IMR-90 (cell line): Measurements from ENCODE around the gene OR2W3. TPM values are rescaled to one million over a fixed set of nuclear protein-coding genes. Genes with fewer than 3 reads are reported as not detected.

Experiments used
- ATAC-seq: fragments of 200-7000 bp; cut with Tn5 transposase; 2 replicates; pipeline ENCODE4 v1.9.1; 2020; ENCODE audit warnings: low read depth, mild to moderate bottlenecking, moderate library complexity
- BruUV-seq: library from RNA; stranded (reverse); fragments of 400-500 nt; replicated peaks from 2 replicates; lab custom pipeline; 2021; lab: Mats Ljungman, UMichigan
- CTCF ChIA-PET: fragments of 300-600 bp; formaldehyde crosslinking; extraction: SDS; loops from one replicate; lab custom pipeline; 2021; ENCODE audit warnings: antibody characterized with exemption; lab: Yijun Ruan, JAX
- POLR2A ChIA-PET: fragments of 300-600 bp; sonication (Branson Sonifier 250); formaldehyde crosslinking; loops from one replicate; lab custom pipeline; 2022; ENCODE audit warnings: antibody characterized with exemption; ENCODE audit not compliant: unreplicated experiment; lab: Charles Lee
- DNase-seq: peaks from one replicate; pipeline ENCODE4 v3.0.0; 2013
- H2AFZ ChIP-seq: replicated peaks from 2 replicates; pipeline ENCODE3; 2013; ENCODE audit warnings: low read length, mild to moderate bottlenecking; ENCODE audit not compliant: poor library complexity
- H2AK5ac ChIP-seq: 2 replicates; pipeline ENCODE4 v1.6.1; 2013; ENCODE audit warnings: low read depth, low read length, inconsistent platforms
- H2AK9ac ChIP-seq: replicated peaks from 2 replicates; pipeline ENCODE3; 2013; ENCODE audit warnings: mild to moderate bottlenecking, low read depth, low read length, moderate library complexity; ENCODE audit not compliant: poor library complexity
- H2BK120ac ChIP-seq: 2 replicates; pipeline ENCODE4 v1.6.1; 2013; ENCODE audit warnings: low read depth, low read length, inconsistent platforms
- H2BK15ac ChIP-seq: 3 replicates; pipeline ENCODE4 v1.6.1; 2013; ENCODE audit warnings: low read depth, low read length, inconsistent platforms
- H2BK20ac ChIP-seq: 2 replicates; pipeline ENCODE4 v1.6.1; 2013; ENCODE audit warnings: low read depth, mild to moderate bottlenecking, inconsistent platforms, low read length, moderate library complexity
- H2BK5ac ChIP-seq: 2 replicates; pipeline ENCODE4 v1.6.1; 2013; ENCODE audit warnings: mild to moderate bottlenecking, low read depth, low read length, inconsistent platforms; ENCODE audit not compliant: poor library complexity, severe bottlenecking
- H3K14ac ChIP-seq: replicated peaks from 2 replicates; pipeline ENCODE4 v1.6.1; 2013; ENCODE audit warnings: low read depth, low read length, inconsistent platforms
- H3K18ac ChIP-seq: 2 replicates; pipeline ENCODE4 v1.6.1; 2013; ENCODE audit warnings: low read depth, low read length, control low read depth
- H3K23ac ChIP-seq: 2 replicates; pipeline ENCODE4 v1.6.1; 2013; ENCODE audit warnings: low read depth, low read length, inconsistent platforms
- H3K27ac ChIP-seq: 2 replicates; pipeline ENCODE4 v1.5.1; 2013; ENCODE audit warnings: mild to moderate bottlenecking, control low read depth, low read length; ENCODE audit not compliant: insufficient read depth
- H3K27me3 ChIP-seq: 2 replicates; pipeline ENCODE4 v1.6.1; 2013; ENCODE audit warnings: low read length; ENCODE audit not compliant: control insufficient read depth, insufficient read depth
- H3K36me3 ChIP-seq: 2 replicates; pipeline ENCODE4 v1.6.1; 2013; ENCODE audit warnings: low read length, mixed read lengths; ENCODE audit not compliant: control insufficient read depth, insufficient read depth
- H3K4ac ChIP-seq: 2 replicates; pipeline ENCODE4 v1.6.1; 2013; ENCODE audit warnings: low read depth, low read length, inconsistent platforms
- H3K4me1 ChIP-seq: 2 replicates; pipeline ENCODE4 v1.6.1; 2013; ENCODE audit warnings: low read length, mixed read lengths; ENCODE audit not compliant: control insufficient read depth, insufficient read depth
- H3K4me2 ChIP-seq: 2 replicates; pipeline ENCODE4 v1.6.1; 2013; ENCODE audit warnings: low read depth, mild to moderate bottlenecking, control low read depth, low read length, moderate library complexity
- H3K4me3 ChIP-seq: 2 replicates; pipeline ENCODE4 v1.5.1; 2013; ENCODE audit warnings: low read depth, mild to moderate bottlenecking, control low read depth, low read length, moderate library complexity; ENCODE audit not compliant: insufficient read depth
- H3K56ac ChIP-seq: 2 replicates; pipeline ENCODE4 v1.6.1; 2013; ENCODE audit warnings: low read length, inconsistent platforms; ENCODE audit not compliant: insufficient read depth; ENCODE audit errors: extremely low read depth
- H3K79me1 ChIP-seq, 2 experiments: 2 replicates each; pipeline ENCODE4 v1.6.1; 2013; ENCODE audit warnings: low read length in 2 of 2, inconsistent platforms in 1 of 2, low read depth in 1 of 2
- H3K9ac ChIP-seq: 2 replicates; pipeline ENCODE4 v1.6.1; 2013; ENCODE audit warnings: low read depth, low read length, control low read depth
- H3K9me1 ChIP-seq: 2 replicates; pipeline ENCODE4 v1.6.1; 2013; ENCODE audit warnings: low read length, inconsistent platforms; ENCODE audit not compliant: insufficient read depth
- H3K9me3 ChIP-seq: 2 replicates; pipeline ENCODE4 v1.6.1; 2013; ENCODE audit warnings: low read length; ENCODE audit not compliant: control insufficient read depth, insufficient read depth
- H4K20me1 ChIP-seq: 2 replicates; pipeline ENCODE4 v1.6.1; 2013; ENCODE audit warnings: low read length, inconsistent platforms; ENCODE audit not compliant: insufficient read depth
- H4K5ac ChIP-seq: 2 replicates; pipeline ENCODE4 v1.6.1; 2013; ENCODE audit warnings: mild to moderate bottlenecking, low read depth, low read length, control low read depth
- H4K8ac ChIP-seq, 2 experiments: 2 replicates each; pipeline ENCODE4 v1.6.1; 2013; ENCODE audit warnings: low read depth in 2 of 2, low read length in 2 of 2, control low read depth in 1 of 2, inconsistent platforms in 1 of 2
- H4K91ac ChIP-seq: 2 replicates; pipeline ENCODE4 v1.6.1; 2013; ENCODE audit warnings: low read depth, low read length, inconsistent platforms; ENCODE audit not compliant: insufficient read depth
- BHLHE40 ChIP-seq: fragments of 150-350 bp; IDR thresholded peaks from 2 replicates; pipeline ENCODE4 v1.6.1; 2016; ENCODE audit warnings: mild to moderate bottlenecking, low read depth, low read length
- CEBPB ChIP-seq: IDR thresholded peaks from 2 replicates; pipeline ENCODE4 v1.6.1; 2012; ENCODE audit warnings: low read depth, low read length, improper control_type of control experiment
- CHD1 ChIP-seq: IDR thresholded peaks from 2 replicates; pipeline ENCODE4 v1.6.1; 2012; ENCODE audit warnings: low read depth, low read length, improper control_type of control experiment
- CTCF ChIP-seq: conservative IDR thresholded peaks from 2 replicates; pipeline ENCODE4 v1.5.1; 2012; ENCODE audit warnings: mild to moderate bottlenecking, low read depth, low read length, improper control_type of control experiment
- ELK1 ChIP-seq: fragments of 150-350 bp; IDR thresholded peaks from 2 replicates; pipeline ENCODE4 v1.6.1; 2016; ENCODE audit warnings: low read depth, mild to moderate bottlenecking, low read length, moderate library complexity, borderline replicate concordance
- FOS ChIP-seq: fragments of 150-350 bp; IDR thresholded peaks from 2 replicates; pipeline ENCODE4 v1.6.1; 2016; ENCODE audit warnings: low read depth, low read length
- MAFK ChIP-seq: IDR thresholded peaks from 2 replicates; pipeline ENCODE4 v1.6.1; 2012; ENCODE audit warnings: low read depth, low read length, improper control_type of control experiment
- MAZ ChIP-seq: IDR thresholded peaks from 2 replicates; pipeline ENCODE4 v1.6.1; 2012; ENCODE audit warnings: low read depth, mild to moderate bottlenecking, low read length, improper control_type of control experiment, moderate library complexity, borderline replicate concordance
- NFE2L2 ChIP-seq: fragments of 150-350 bp; IDR thresholded peaks from 2 replicates; pipeline ENCODE4 v1.6.1; 2016; ENCODE audit warnings: low read depth, mild to moderate bottlenecking, low read length
- POLR2A ChIP-seq: IDR thresholded peaks from 2 replicates; pipeline ENCODE4 v1.6.1; 2012; ENCODE audit warnings: mild to moderate bottlenecking, low read depth, low read length
- RAD21 ChIP-seq: IDR thresholded peaks from 2 replicates; pipeline ENCODE4 v1.6.1; 2012; ENCODE audit warnings: low read length, improper control_type of control experiment
- RCOR1 ChIP-seq: IDR thresholded peaks from 2 replicates; pipeline ENCODE4 v1.6.1; 2012; ENCODE audit warnings: mild to moderate bottlenecking, low read length, improper control_type of control experiment; ENCODE audit not compliant: insufficient replicate concordance
- RFX5 ChIP-seq: IDR thresholded peaks from 2 replicates; pipeline ENCODE4 v1.8.0; 2012; ENCODE audit warnings: low read depth, mild to moderate bottlenecking, low read length, moderate library complexity
- SMC3 ChIP-seq: fragments of 150-350 bp; IDR thresholded peaks from 2 replicates; pipeline ENCODE4 v1.6.1; 2016; ENCODE audit warnings: low read depth, mild to moderate bottlenecking, antibody characterized with exemption, low read length, moderate library complexity
- USF2 ChIP-seq: fragments of 150-350 bp; IDR thresholded peaks from 2 replicates; pipeline ENCODE4 v1.6.1; 2017; ENCODE audit warnings: mild to moderate bottlenecking, antibody characterized with exemption, low read length, low read depth
- WGBS, 2 experiments: methylation state at CpG; one replicate each; pipeline versions ENCODE4 v1.1.5 to v1.1.7; 2013; ENCODE audit warnings: missing lambda C conversion rate in 2 of 2; ENCODE audit not compliant: insufficient read length in 1 of 2; ENCODE audit errors: extremely low coverage in 2 of 2; 5-methylcytosine and 5-hydroxymethylcytosine counted together
- dilution Hi-C: fragments of 300-500 bp; cut with HindIII; formaldehyde crosslinking; loops from one replicate; pipeline ENCODE4 v1.14.3; 2018; ENCODE audit warnings: low sequenced_read_pairs; ENCODE audit not compliant: unreplicated experiment
- in situ Hi-C: fragments of 300-500 bp; cut with MboI; formaldehyde crosslinking; loops from 3 replicates; pipeline ENCODE4 v1.14.3; 2019; ENCODE audit warnings: low sequenced_read_pairs, inconsistent platforms, mixed read lengths
- intact Hi-C: fragments of 100-400 bp; cut with micrococcal nuclease; formaldehyde crosslinking; loops from 2 replicates; pipeline ENCODE4 v1.10.0; 2022
- polyA plus RNA-seq, 3 experiments: library from polyadenylated mRNA; depleted of rRNA; stranded (reverse); fragments of >200 nt; gene quantifications; 2 replicates each; pipeline ENCODE4 v1.2.3, GENCODE V29; 2012; ENCODE audit warnings: low replicate concordance in 1 of 3
- total RNA-seq: library from RNA; depleted of rRNA; stranded (reverse); fragments of >200 nt; gene quantifications from 2 replicates; pipeline ENCODE4 v1.2.3, GENCODE V29; 2012

The OR2W3 gene
- total and polyA plus RNA-seq, 2 of the 4 experiments (the other 2 are of a cell fraction) = 0.54 to 0.63 TPM

- BruUV-seq = no TSS peak
- ATAC-seq = no peak
- Histone ChIP-seq H3K9me1 (no peaks in the 10 kb centered on the region), H3K23ac (no peak overlapping the region), H2AK9ac (no peak overlapping the region), H4K91ac (no peak overlapping the region), H2BK20ac (no peak overlapping the region), H3K4me1 (no peaks in the 10 kb centered on the region), H3K14ac (no peak overlapping the region), H3K4me2 (no peak overlapping the region), H3K4me3 (no peak overlapping the region), H3K9me3 (peaks cover 7% of the 10 kb centered on the region), H2BK120ac (no peak overlapping the region), H2BK15ac (no peak overlapping the region), H4K8ac (no peak overlapping the region), H3K4ac (no peak overlapping the region), H2BK5ac (no peak overlapping the region), H3K27me3 (no peaks in the 10 kb centered on the region), H3K36me3 (no peaks in the 10 kb centered on the region), H4K20me1 (no peaks in the 10 kb centered on the region), H3K9ac (no peak overlapping the region), H3K27ac (no peak overlapping the region), H3K79me1 (no peaks in the 10 kb centered on the region), H4K5ac (no peak overlapping the region), H2AK5ac (no peak overlapping the region), H3K18ac (no peak overlapping the region), H2AFZ (no peak overlapping the region), H3K56ac (no peak overlapping the region)
- dilution Hi-C loops (no loop called here), in situ Hi-C loops (no loop called here), intact Hi-C loops (no loop called here)
- no peak for DNase-seq
- TF ChIP-seq NFE2L2 (no peak), CEBPB (no peak), BHLHE40 (no peak), SMC3 (no peak), FOS (no peak), RCOR1 (no peak), ELK1 (no peak), USF2 (no peak), MAZ (no peak), CTCF (no peak), RFX5 (no peak), RAD21 (no peak), MAFK (no peak), POLR2A (no peak), CHD1 (no peak)
- no CpG with 5 or more reads among the region's 5 CpGs for WGBS, 2 experiments
- POLR2A ChIA-PET = no interaction called here
- CTCF ChIA-PET = no interaction called here
These were observed 13.4 kb downstream of the OR2W3 start for GRCh38 chr1:247908766-247909165.
